GM21786 (cell line): ENCODE data around the gene SLC25A40.

Experiments used
- ATAC-seq: cut with Tn5 transposase; IDR thresholded peaks from one replicate; pipeline ENCODE4 v1.9.1; 2021; ENCODE audit not compliant: unreplicated experiment

SLC25A40 gene

DNA sequence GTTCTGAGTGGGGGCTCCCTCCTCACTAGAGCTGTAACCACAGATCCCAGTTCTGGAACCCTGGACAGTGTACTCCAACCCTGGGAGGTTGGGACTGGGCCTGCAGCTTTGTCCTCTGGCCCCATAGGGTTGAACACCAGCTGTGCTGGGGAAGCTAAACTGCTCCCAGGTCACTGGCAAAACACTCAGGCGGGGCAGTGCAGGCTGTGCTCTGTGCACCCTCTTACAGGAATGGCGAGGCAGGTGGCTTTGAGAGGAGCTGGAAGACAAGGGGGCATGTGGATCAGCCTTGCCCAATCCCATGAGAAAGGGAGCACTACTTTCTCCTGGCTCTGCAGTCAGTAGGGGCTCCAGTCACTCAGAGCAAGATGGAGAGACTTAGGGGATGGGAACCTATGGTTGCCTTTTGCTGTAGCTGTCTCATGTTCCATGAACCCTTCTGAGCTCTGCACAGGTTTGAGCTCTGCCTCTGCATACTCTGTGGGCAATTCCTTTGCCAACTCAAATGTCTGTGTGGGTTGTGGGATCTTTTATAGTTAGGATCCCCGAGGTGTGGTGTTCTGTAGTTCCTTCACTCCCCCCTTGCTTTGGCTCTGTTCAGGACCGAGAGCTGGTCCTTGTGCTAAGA, 90.7 kb downstream of the SLC25A40 start:
- no peak for ATAC-seq

DNA sequence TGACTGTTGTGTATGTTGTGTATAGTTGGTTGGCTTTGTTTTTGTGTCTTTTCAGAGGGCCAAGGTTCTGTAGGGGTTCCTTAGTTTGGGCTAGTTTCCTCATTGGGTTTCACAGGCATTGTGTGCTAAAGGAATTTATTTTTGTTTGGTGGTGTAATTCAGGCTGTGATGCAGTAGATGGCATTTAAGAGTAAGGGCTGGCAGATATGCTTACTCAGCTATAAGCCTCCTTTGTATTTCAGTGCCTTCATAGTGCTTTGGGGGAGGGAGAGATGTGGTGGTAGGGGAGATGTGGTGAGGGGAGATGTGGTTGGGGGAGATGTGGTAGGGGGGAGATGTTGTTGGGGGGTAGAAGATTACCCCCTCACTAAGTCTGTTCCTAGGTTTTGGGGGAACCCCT, 91.7 kb downstream of the SLC25A40 start:
- no peak for ATAC-seq
